ENCODE results near the gene DDR2.
"Not testable (repeated sequence)": the region's sequence is repeated elsewhere in the genome, so short reads cannot be mapped to it uniquely, and the experiment has no call there.

DDR2 gene

GRCh38 chr1:162818136-162818535 is 185.9 kb downstream of the DDR2 start:
- not testable (repeated sequence) for DNase-seq (ENCODE audit: low spot score)

- not testable (repeated sequence) for DNase-seq (ENCODE audit: low spot score)
Measured at GRCh38 chr1:162818666-162819065, 186.4 kb downstream of the DDR2 start.

- no peak for DNase-seq (ENCODE audit: low spot score)
- TF ChIP-seq CTCF (IDR thresholded peaks at IDR 0.05; ENCODE audit: extremely low read depth, missing control alignments): no peak
Measured at GRCh38 chr1:162822391-162823200, 190.3 kb downstream of the DDR2 start.

GRCh38 chr1:162823231-162823630 is 191.0 kb downstream of the DDR2 start:
- DNase-seq (ENCODE audit: low spot score): no peak
- TF ChIP-seq CTCF (IDR thresholded peaks at IDR 0.05; ENCODE audit: extremely low read depth, missing control alignments): no peak

- TF ChIP-seq CTCF (IDR thresholded peaks at IDR 0.05; ENCODE audit: extremely low read depth, missing control alignments): no peak
- DNase-seq (ENCODE audit: low spot score): no peak
Measured at GRCh38 chr1:162823771-162824525, 191.7 kb downstream of the DDR2 start.

- DNase-seq (ENCODE audit: low spot score): no peak
- TF ChIP-seq CTCF (IDR thresholded peaks at IDR 0.05; ENCODE audit: extremely low read depth, missing control alignments): no peak
Measured at GRCh38 chr1:162829268-162829667, 197.0 kb downstream of the DDR2 start.

GRCh38 chr1:162832470-162832869 is 200.2 kb downstream of the DDR2 start:
- TF ChIP-seq CTCF (IDR thresholded peaks at IDR 0.05; ENCODE audit: extremely low read depth, missing control alignments): no peak
- no peak for DNase-seq (ENCODE audit: low spot score)

GRCh38 chr1:162835157-162835899 is 203.1 kb downstream of the DDR2 start:
- DNase-seq (ENCODE audit: low spot score): peak; percentile 53
- TF ChIP-seq CTCF (IDR thresholded peaks at IDR 0.05; ENCODE audit: extremely low read depth, missing control alignments): no peak
